ENCODE measurements around the gene NFATC4.

Gene NFATC4

DNA sequence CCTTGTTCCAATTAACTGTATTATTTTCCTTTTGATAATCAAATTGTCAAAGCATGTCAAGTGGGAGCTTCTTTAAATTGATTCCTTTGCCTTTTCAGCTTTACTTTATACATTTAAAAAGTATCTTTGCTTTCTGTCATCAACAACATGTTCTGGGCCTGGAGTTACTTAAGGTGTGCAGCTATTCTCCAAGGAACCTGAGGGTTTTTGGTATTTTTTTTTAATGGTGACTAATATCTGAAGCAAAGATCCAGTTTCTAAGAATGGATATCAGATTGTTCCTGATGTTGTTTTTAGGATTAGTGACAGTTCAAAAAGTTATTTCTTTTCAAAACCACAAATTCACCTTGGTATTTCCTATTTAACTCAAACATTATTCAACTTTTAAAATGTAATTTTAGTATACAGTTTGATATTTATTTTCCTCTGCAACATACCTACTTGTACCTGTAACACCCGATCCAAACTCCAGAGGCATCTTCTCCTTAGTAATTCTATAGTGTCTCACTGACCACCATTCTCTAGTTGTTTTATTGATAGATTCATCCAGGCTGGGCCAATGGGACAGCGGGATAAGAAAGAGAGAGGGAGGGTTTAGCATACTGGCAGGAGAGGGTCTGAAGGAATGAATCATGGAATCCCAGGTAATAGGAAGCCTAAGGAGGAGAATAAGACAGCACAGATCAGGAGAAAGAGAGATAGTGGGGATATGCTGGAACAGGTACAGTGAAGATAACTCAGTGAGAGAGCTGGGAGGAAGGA is 58.3 kb downstream of the NFATC4 start:
- in situ Hi-C loops (cut with MboI; ENCODE audit: low pct_unique_long_range_greater_than_20kb, low sequenced_read_pairs, unreplicated experiment) = no loop called here
- TF ChIP-seq, protein P1, sequence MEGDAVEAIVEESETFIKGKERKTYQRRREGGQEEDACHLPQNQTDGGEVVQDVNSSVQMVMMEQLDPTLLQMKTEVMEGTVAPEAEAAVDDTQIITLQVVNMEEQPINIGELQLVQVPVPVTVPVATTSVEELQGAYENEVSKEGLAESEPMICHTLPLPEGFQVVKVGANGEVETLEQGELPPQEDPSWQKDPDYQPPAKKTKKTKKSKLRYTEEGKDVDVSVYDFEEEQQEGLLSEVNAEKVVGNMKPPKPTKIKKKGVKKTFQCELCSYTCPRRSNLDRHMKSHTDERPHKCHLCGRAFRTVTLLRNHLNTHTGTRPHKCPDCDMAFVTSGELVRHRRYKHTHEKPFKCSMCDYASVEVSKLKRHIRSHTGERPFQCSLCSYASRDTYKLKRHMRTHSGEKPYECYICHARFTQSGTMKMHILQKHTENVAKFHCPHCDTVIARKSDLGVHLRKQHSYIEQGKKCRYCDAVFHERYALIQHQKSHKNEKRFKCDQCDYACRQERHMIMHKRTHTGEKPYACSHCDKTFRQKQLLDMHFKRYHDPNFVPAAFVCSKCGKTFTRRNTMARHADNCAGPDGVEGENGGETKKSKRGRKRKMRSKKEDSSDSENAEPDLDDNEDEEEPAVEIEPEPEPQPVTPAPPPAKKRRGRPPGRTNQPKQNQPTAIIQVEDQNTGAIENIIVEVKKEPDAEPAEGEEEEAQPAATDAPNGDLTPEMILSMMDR (IDR thresholded peaks at IDR 0.05; ENCODE audit: extremely low read depth, insufficient read depth, missing control alignments) = no peak
- no peak for DNase-seq (ENCODE audit: low spot score)

GRCh38 chr14:24426912-24427536 is 59.0 kb downstream of the NFATC4 start:
- TF ChIP-seq, protein P1 (IDR thresholded peaks at IDR 0.05; ENCODE audit: extremely low read depth, insufficient read depth, missing control alignments) = no peak
- no peak for DNase-seq (ENCODE audit: low spot score)
- in situ Hi-C loops (cut with MboI; ENCODE audit: low pct_unique_long_range_greater_than_20kb, low sequenced_read_pairs, unreplicated experiment) = no loop called here

DNA sequence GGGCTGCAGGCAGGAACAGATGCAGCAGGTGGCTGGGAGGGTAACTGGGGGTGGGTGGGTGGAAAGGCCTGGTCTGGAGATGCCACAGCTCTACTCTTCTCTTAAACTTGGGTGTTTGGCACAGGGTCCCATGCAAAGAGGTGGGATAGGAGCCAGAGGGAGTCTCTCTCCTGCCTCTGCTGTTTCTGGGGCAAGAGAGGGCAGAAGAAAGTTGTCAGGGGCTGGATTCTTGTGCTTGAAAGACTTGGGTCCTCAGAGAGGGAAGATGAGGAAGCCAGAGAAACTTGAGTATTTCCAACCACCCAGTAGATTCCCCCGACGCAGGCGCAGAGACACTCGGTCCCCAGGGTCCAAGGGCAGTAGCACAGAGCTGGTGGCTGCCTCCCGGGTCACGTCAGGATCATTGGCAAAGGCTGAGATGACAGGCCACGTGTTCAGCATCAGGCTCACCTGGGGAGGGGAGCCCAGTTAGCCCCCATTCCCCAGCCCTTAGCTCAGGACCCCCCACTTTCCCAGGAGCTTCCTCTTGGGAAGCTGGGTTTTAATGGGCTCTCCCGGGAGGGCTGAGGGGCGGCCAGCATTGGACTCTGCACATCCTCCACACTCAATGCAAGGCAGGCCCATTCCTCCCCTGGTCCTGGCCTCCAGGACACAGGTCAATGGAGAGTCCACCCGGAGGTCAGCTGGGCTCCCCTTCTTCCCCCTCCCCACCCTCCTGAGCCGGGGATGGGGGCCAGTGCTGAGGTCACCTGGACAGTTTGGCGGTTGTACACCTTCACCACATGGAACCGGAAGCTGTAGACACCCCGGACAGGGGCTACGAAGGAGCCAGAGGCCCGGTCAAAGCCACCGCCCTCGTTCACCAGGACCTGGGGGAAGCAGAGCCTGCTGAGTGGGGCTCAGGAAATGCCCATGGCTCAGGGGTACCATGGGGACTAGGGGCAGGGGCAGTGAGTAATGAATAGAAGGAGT is 59.8 kb downstream of the NFATC4 start:
- TF ChIP-seq, protein P1 (IDR thresholded peaks at IDR 0.05; ENCODE audit: extremely low read depth, insufficient read depth, missing control alignments) = no peak
- DNase-seq (ENCODE audit: low spot score) = no peak
- in situ Hi-C loops (cut with MboI; ENCODE audit: low pct_unique_long_range_greater_than_20kb, low sequenced_read_pairs, unreplicated experiment) = no loop called here

DNA sequence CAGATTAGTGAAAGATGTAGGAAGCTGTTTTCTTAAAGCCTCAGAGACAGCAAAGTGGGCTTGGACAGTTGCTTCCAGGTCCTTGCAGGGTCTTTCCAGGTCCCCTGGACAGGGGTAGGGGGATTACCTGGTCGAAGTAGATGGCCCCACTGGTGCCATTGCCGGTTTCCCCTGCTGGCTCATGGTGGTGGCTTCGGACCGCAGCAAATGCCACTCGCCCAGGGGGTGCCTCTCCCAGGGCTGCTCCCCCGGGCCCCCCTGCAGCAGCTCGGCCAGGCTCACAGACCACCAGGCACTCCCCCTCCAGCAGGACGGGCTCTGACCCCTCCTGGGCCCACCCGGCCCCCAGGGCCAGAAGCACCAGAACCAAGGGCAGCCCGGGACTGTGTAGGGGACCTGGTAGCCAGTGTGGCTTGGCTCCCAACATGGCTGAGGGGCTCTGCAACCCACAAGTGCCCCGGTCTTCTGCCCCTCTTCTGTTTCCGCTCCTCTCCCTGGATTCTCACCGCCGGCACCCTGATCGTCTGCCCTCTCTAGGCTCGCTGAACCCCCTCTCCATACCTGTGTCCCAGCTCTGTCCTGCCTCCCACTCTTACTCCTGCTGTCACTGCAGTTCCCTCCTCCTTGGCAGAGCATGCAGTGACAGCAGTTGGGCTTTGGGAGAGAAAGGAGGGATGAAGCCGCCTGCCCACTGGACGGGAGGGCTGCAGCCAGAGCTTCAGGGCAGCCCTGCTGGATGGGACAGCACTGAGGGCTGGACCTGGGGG is 60.8 kb downstream of the NFATC4 start:
- DNase-seq (ENCODE audit: low spot score) = no peak
- TF ChIP-seq, protein P1 (IDR thresholded peaks at IDR 0.05; ENCODE audit: extremely low read depth, insufficient read depth, missing control alignments) = no peak
- in situ Hi-C loops (cut with MboI; ENCODE audit: low pct_unique_long_range_greater_than_20kb, low sequenced_read_pairs, unreplicated experiment) = no loop called here

Data from GM13977 (cell line).